T-helper 22 cell (primary cell): ENCODE measurements around the gene MGLL.

Source experiments
- DNase-seq: peaks from one replicate; pipeline ENCODE4 v3.0.0-alpha.2; 2020; ENCODE audit warnings: low read depth

The MGLL gene

GRCh38 chr3:127809611-127810010, 12.7 kb downstream of the MGLL start:
- no peak for DNase-seq

- no peak for DNase-seq
These were observed 13.1 kb downstream of the MGLL start for GRCh38 chr3:127809211-127809610.

GRCh38 chr3:127808197-127808596, 14.1 kb downstream of the MGLL start:
- DNase-seq, result no peak

- DNase-seq, result no peak
These were observed 17.1 kb downstream of the MGLL start for GRCh38 chr3:127805026-127805753.

GRCh38 chr3:127804141-127804540, 18.2 kb downstream of the MGLL start:
- DNase-seq, result no peak

GRCh38 chr3:127803619-127804018, 18.7 kb downstream of the MGLL start:
- DNase-seq, result no peak

- no peak for DNase-seq
These were observed 19.7 kb downstream of the MGLL start for GRCh38 chr3:127802606-127803005.

- DNase-seq, result no peak
These were observed 20.5 kb downstream of the MGLL start for GRCh38 chr3:127801731-127802313.

- no peak for DNase-seq
These were observed 21.8 kb downstream of the MGLL start for GRCh38 chr3:127800508-127800907.

- DNase-seq, result no peak
These were observed 22.7 kb downstream of the MGLL start for GRCh38 chr3:127799476-127800222.

- DNase-seq, result no peak
These were observed 23.6 kb downstream of the MGLL start for GRCh38 chr3:127798716-127799115.

- no peak for DNase-seq
These were observed 25.5 kb downstream of the MGLL start for GRCh38 chr3:127796831-127797150.

GRCh38 chr3:127796045-127796830, 26.1 kb downstream of the MGLL start:
- no peak for DNase-seq

GRCh38 chr3:127794972-127795371, 27.3 kb downstream of the MGLL start:
- no peak for DNase-seq

GRCh38 chr3:127794402-127794801, 27.9 kb downstream of the MGLL start:
- no peak for DNase-seq

GRCh38 chr3:127792541-127793292, 29.6 kb downstream of the MGLL start:
- no peak for DNase-seq

GRCh38 chr3:127791221-127791913, 30.9 kb downstream of the MGLL start:
- no peak for DNase-seq

GRCh38 chr3:127790882-127791183, 31.5 kb downstream of the MGLL start:
- DNase-seq, result no peak

GRCh38 chr3:127789990-127790881, 32.1 kb downstream of the MGLL start:
- no peak for DNase-seq

- DNase-seq, result no peak
These were observed 33.3 kb downstream of the MGLL start for GRCh38 chr3:127789051-127789450.
